C4-2B (cell line): ENCODE data around the gene PLXDC2.

Experiments used
- ZFX ChIP-seq: fragments of 450-650 bp; IDR thresholded peaks from 2 replicates; pipeline ENCODE4 v1.6.1; 2017
- TF ChIP-seq, protein P1 (sequence below): fragments of 450-650 bp; conservative IDR thresholded peaks from 2 replicates; pipeline ENCODE4 v1.5.1; 2017; ENCODE audit warnings: mild to moderate bottlenecking

DNA sequence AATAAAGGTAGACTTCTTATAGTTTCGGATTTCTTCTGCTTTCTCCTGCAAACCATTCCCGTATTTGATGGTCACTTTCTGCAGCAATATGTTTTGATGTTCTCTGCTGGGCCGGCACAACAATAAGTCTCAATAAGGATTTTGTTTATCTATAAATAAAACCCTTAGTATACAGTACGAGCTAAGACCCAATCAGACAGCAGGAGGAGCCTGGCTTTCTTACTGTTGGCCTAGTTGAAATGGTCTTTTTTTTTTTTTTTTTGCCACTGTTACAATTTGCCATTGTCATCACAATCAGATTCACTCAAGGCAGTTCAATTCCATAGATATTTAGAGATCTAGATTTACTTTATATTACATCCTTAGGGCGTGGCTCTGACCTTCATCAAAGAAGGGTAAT lies 76.4 kb downstream of the PLXDC2 start:
- TF ChIP-seq, protein P1, sequence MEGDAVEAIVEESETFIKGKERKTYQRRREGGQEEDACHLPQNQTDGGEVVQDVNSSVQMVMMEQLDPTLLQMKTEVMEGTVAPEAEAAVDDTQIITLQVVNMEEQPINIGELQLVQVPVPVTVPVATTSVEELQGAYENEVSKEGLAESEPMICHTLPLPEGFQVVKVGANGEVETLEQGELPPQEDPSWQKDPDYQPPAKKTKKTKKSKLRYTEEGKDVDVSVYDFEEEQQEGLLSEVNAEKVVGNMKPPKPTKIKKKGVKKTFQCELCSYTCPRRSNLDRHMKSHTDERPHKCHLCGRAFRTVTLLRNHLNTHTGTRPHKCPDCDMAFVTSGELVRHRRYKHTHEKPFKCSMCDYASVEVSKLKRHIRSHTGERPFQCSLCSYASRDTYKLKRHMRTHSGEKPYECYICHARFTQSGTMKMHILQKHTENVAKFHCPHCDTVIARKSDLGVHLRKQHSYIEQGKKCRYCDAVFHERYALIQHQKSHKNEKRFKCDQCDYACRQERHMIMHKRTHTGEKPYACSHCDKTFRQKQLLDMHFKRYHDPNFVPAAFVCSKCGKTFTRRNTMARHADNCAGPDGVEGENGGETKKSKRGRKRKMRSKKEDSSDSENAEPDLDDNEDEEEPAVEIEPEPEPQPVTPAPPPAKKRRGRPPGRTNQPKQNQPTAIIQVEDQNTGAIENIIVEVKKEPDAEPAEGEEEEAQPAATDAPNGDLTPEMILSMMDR, result no peak
- no peak for TF ChIP-seq ZFX
